Activated naive CD4-positive, alpha-beta T cell treated with Interleukin-2 at 50 U/mL for 16 hours (primary cell): Measurements from ENCODE around the gene TMEM151A.

Source experiments
- DNase-seq: peaks from one replicate; pipeline ENCODE4 v3.0.0-alpha.2; 2020

TMEM151A gene

DNA sequence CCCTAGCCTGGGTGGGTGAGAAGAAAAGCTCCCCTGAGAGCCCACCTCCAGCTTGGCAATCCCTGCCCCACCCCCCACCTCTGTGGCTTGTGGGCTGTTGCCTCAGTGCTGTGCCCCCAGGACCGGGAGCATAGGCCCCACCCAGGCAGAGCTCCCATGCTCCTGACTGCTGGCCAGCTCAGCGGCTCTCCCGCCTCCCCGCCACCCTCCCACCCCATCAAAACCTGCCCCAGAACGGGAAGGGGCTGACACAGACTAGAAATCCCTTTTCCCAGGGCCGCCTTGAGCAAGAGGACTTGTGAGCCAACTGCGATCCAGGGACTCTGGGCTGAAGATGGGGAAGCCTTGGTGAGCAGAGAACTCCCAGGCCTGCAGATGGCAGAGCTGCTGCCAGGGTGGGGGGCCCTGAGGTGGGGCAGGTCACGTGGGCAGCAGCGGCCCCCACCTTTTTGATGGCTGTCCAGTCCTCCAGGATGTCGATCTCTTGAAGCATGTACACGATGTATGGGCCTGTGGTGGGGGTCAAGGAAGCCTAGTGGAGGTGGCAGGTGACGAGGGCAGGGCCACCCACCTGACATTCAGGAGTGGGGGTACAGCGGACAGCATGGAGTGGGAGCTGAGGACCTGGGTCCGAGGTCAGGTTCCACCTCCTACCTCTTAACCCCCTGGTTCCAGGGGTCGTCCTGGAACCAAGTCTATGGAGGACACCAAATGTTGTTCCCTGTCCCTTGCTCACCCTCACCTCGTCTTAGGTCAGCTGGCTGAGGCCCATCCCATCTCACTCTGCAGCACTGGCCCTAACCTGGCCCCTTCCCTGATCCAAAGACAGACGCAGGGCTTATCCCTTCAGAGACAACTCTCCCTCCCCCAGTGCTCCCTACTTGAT is 46.8 kb downstream of the TMEM151A start:
- no peak for DNase-seq

DNA sequence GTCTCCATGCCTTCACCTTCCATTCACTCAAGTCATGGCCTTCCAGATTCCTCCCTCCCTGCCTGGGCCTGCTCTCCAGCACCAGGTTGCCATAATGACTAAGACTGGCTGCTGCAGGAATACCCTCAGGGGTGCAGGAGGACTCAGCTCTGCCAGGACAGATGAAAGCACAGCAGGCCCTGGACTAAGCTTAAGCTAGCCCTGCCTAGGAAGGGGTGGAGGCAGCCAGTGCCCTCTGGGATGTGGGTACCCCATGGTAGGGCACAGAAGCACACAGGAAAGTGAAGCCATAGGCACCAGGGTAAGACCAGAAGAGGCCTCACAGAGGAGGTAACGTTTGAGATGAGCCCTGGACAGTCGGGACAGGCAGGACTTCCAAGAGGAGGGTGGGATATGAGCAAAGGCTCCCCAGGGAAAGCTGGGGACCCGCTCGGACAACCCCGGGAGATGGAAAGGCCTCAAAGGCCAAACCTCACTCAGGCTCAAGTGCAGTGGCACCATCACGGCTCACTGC is 47.5 kb downstream of the TMEM151A start:
- no peak for DNase-seq

DNA sequence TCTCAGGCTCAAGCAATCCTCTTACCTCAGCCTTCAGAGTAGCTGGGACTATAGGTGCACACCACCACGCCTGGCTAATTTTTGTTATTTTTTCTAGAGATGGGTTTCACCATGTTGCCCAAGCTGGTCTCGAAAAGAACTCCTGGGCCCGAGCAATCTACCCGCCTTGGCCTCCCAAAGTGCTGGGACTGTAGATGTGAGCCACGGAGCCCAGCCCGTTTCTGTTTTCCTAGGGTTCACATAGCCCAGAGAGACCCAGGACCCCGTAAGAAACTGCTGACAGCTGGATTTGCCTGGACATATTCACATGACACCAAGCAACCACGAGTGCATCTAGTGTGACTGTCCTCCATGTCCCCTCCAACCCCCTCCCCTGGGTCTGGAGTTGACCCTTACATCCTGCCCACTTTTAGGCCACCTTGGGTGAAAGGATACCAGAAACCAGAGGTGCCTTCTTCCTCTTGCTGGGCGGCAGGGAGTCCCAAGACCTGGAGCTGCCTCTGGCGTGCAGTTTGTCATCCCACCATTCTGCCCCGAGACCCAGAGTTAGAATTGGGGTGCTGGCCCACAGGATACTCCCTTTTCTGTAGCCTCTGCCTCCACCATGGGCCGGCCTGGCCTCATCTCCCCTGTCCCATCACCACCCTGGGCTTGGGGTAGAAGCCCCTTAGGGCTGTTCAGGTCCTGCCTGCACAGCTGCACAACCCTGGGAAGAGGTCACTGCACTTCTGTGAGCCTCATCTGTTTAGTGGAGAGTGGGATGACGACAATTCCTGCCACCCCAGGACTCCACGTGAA is 48.2 kb downstream of the TMEM151A start:
- DNase-seq = no peak

DNA sequence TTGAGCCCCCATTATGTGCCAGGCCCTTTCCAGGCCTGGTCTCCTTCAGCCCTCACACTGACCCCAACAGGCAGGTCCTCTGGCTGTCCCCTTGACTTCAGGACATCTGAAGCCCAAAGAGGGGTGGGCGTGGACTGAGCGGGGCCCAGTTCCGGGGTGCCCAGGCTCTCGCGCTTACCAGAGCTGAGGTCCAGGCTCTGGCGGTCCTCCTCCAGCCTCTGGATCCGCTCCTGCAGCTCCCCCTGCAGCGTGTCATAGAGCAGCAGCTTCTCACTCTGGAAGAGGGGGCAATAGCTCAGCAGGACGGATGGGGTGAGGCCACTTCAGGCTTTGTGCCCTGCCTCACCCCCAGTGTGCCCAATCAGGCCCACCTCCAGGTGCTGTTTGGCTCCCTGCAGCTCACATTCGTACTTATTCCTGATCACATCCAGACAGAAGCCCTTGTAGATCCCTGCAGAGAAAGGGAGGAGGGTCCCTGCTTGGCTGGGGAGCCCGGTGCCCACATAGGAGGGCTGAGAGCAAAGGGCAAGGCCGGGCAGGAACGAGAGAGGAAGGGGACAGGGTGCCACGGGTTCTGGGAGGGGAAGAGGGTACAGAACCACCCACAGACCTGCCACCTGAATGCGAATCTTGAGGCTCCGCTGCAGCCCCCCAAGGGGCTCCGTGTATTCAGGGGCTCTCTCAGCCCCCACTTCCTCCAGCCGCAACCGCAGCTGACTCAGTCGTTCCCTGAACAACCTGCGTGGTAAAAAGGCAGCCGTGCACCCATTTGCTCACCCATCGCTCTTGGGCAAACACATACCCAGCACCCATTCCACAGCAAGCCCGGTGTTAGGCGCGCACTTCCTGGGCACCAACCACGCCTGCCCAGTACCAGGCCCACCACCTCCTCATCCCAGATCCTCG is 49.2 kb downstream of the TMEM151A start:
- DNase-seq = no peak

DNA sequence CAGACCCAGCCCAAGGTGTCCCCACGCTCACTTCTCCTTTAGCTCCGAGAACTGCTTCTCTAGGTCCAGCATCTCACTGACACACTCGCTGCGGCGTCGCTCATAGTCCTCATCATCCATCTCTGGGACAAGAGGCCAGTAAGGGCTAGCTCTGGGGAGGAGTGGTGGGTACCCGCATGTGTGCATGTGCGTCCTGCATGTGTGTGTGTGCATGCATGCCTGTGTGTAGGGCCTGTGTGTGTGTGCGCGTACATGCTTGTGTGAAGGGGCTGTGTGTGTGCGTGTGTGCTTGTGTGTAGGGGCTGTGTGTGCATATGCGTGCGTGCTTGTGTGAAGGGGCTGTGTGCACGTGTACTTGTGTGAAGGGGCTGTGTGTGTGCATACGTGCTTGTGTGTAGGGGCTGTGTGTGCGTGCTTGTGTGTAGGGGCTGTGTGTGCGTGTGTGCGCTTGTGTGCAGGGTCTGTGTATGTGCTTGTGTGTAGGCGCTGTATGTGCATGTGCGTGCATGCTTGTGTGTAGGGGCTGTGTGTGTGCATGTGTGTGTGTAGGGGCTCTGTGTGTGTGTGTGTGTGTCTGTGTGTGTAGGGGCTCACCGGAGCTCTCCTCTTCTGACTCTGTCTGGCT is 49.9 kb downstream of the TMEM151A start:
- DNase-seq = no peak

DNA sequence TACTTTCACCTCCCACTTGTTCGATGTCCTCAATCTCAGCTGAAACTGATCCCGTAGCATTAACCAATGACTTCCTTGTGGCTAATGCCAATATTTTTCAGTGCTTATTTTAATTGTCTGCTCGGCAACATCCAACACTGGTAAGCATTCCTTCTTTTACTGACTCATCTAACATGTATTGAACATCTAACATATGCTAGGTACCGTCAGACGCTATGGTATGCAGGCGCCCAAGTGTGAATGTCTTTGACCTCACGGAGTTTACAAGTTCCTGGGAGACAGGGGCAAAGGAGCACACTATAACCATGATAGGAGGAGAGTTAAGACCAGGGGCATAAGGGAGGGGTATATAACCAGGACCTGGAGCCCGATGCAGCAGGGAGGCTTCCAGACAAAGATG is 51.5 kb downstream of the TMEM151A start:
- DNase-seq = no peak

DNA sequence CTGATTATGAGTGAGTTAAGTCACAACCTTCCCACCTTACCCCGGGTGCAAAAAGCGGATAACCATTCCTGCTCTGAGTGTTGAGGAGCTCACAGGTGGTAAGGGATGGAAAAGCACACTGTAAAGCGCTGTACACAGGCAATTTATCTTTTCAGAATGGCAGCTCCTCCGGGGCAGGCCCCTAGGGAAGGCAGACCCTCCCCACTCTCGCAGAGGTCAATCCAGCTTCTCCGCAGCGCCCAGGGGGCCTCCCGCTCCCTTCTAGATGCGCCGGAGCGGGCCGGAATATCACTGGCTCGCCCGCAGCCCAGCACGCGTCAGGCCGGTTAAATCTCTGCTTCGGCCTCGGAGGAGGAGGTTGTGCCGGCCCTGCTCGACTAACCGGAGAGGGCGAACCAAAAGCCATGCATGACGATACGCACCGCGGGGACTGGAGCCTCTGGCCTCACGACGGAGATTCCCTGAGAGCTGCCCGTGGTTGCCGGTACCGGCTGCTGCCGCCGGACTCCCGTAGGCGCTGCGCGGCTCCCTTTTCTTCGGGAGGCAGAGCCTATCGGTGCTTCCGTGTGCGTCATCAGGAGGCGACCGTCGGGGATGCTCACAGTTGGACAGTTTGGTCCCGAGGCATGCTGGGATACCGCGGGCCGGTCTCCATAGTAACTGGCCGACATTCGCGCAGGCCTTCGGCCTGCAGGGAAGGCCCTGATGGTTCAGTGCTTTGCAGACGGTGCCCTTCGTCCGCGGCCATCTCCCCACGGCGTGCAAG is 53.0 kb downstream of the TMEM151A start, which contains the start of gene BRMS1:
TSS of gene BRMS1 (minus strand) at position 555 of the 766 bp plus-strand sequence. CDS start 2,870 bp downstream, outside the sequence.
- peak; percentile 96 for DNase-seq

DNA sequence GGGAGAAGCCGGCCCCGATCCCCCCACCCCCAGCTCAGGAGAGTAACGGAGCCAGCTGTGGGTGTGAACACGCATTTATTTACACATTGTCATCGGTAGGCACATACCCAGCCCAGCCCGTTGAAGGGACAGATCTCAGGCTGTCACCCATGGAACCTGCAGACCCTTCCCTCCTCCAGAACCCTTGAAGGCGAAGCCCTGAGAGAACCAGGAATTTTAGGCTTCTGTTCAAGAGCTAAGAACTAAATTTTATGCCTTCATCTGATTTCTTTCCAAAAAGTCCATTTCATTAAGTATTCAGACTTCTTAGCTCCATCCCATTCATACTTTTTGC is 53.6 kb downstream of the TMEM151A start:
- no peak for DNase-seq
